ENCODE results near the gene PSMG4.

DNA sequence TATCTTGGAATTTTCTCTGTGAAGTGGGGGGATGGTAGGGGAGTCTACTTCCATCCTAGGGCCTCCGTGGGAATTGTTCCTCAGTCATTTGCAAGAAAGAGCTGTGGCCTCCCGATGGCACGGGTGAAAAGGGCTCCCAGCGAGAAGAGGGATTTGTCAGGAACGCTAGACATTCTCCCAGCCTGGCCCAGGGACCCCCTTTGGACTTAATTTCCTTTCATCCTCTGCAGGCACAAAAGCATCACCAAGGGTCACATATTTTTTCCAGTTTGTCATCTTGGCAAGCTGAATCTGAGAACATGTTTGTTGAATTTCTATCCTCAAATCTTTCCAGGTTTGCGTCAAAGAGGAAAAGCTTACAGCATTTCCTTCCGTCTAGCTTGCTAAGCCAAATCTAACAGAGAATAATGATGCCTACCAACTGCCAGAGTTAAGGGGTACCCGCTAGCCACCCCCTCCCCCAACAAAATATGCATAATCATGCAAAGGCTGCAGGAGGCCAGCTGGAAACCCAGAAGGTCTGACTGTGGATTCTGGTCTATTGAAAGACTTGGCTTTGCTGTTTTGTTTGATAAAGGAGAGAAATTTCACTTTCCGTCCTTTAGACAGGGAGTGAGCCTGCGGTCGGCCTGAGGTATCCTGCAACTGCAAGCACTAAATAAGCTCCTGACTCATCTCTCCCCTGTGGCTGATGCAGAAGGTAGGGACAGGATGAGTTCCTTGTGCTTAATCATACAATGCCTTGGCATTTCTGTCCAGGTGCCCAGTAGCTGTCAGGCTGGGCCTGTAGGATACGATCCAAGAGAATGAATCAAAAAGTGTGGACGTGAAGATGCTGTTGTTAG is 23.1 kb downstream of the PSMG4 start:
- TF ChIP-seq POLR2AphosphoS5 (IDR thresholded peaks at IDR 0.05; ENCODE audit: low read depth, low read length): no peak
- TF ChIP-seq TAF1 (IDR thresholded peaks at IDR 0.05; ENCODE audit: borderline replicate concordance, insufficient read depth, low read length): no peak
- no peak for TF ChIP-seq SIN3A (IDR thresholded peaks at IDR 0.05; ENCODE audit: borderline replicate concordance, insufficient read depth, low read length)
- TF ChIP-seq, protein P1, sequence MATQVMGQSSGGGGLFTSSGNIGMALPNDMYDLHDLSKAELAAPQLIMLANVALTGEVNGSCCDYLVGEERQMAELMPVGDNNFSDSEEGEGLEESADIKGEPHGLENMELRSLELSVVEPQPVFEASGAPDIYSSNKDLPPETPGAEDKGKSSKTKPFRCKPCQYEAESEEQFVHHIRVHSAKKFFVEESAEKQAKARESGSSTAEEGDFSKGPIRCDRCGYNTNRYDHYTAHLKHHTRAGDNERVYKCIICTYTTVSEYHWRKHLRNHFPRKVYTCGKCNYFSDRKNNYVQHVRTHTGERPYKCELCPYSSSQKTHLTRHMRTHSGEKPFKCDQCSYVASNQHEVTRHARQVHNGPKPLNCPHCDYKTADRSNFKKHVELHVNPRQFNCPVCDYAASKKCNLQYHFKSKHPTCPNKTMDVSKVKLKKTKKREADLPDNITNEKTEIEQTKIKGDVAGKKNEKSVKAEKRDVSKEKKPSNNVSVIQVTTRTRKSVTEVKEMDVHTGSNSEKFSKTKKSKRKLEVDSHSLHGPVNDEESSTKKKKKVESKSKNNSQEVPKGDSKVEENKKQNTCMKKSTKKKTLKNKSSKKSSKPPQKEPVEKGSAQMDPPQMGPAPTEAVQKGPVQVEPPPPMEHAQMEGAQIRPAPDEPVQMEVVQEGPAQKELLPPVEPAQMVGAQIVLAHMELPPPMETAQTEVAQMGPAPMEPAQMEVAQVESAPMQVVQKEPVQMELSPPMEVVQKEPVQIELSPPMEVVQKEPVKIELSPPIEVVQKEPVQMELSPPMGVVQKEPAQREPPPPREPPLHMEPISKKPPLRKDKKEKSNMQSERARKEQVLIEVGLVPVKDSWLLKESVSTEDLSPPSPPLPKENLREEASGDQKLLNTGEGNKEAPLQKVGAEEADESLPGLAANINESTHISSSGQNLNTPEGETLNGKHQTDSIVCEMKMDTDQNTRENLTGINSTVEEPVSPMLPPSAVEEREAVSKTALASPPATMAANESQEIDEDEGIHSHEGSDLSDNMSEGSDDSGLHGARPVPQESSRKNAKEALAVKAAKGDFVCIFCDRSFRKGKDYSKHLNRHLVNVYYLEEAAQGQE (IDR thresholded peaks at IDR 0.05; ENCODE audit: insufficient read depth in 1 of 2, low read depth in 2 of 2, low read length in 2 of 2): no peak
- TF ChIP-seq FOXP2 (optimal IDR thresholded peaks at IDR 0.05; ENCODE audit: borderline replicate concordance, extremely low read depth, extremely low read length, insufficient read depth): no peak

Measured in PFSK-1 (cell line).